HG02938 (cell line): Measurements from ENCODE around the gene MAP4K2.

ENCODE experiments used
- ATAC-seq: cut with Tn5 transposase; IDR thresholded peaks from one replicate; pipeline ENCODE4 v1.9.1; 2021; ENCODE audit warnings: mild to moderate bottlenecking, moderate library complexity; ENCODE audit not compliant: unreplicated experiment

Gene MAP4K2

DNA sequence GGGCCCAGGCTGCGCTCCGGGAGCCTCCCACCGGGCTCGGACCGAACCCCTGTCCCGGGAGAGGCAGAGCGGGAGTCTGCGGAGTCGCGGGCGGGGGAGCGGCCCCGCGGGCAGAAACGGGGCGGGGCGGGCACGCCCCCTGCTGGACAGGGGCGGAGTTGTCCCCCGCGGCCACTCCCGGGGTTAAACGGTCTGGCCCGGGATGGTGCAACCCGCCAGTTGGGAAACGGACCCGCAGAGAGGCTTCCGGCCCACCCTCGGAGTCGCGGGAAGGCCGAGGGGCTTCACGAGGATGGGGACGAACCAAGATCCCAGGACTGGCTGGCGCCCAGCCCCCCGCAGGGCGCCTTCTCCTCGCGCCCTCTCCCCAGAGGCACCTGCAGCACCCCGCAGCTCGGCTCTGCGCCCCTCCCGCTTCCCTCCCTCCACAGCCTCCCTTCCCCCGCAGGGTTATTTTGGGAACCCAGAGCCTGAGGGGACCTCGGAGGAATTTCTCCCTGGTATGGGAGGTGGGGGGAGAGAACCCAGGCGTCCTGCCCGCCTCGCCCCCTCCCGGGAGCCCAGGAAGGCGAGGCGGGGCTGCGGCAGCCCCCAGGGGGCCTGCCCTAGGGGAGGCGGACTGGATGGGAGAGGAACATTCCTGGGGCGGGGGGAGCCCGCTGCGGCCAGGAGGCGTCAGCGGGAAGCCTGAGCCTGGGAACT lies 60.0 kb downstream of the MAP4K2 start:
- ATAC-seq = no peak

DNA sequence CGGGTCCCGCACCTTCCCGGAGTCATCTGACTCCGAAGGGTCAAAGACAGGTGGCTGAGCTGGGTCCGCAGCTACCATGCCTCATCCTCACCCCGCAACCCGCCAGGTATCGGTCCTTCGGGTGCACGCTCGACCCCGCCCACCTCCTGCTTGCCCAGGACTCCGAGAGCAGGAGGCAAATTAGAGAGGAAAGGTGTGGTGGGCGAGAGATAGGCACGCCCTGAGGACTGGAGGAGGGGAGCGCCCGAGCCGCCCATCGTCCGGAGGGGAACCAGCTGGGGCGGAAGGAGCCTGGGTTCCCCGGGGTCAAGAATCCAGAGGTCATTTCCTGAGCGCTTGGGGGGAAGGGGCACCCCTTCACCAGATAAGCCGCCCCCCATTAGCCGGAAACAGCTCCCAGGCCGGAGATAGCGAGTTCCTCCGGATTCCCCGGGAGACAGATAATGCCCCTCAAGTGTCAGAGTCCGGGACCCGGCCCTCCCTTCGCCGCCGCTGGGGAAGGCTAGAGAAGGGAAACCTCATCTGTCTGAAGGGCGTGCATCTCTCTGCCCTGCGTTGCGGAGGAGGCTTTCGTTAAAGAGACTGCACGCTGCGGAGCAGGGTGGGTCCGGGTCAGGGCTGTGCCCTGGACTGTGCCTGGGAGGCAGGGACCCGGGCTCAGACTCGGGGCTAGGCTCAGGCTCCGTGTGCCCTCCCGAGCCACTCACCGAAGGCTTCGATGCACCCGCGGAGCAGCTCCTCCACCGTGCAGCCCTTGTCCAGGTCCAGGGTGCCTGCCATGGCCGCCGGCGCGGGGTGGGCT lies 60.7 kb downstream of the MAP4K2 start:
- no peak for ATAC-seq

- ATAC-seq = no peak
These were observed 61.5 kb downstream of the MAP4K2 start for GRCh38 chr11:64741375-64742086.

DNA sequence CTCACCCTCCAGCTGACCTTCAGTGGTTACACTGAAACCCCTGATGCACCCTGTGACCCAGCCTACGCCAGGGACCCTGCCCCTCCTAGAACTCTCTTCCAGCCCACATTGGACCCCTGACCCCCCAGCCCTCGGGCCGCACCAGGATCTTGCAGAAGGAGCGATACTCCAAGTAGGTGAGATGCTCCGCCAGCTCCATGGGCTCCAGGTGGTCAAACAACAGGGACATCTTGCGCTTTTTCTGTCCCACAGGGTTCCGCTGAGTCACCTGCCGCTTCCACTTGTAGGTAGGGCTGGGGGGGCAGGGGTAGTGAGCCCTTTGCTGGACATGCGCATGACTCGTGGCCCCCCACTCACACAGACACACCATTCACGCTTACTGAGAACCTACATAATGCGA lies 63.1 kb downstream of the MAP4K2 start:
- no peak for ATAC-seq

GRCh38 chr11:64736654-64737053 lies 66.4 kb downstream of the MAP4K2 start:
- ATAC-seq = no peak

DNA sequence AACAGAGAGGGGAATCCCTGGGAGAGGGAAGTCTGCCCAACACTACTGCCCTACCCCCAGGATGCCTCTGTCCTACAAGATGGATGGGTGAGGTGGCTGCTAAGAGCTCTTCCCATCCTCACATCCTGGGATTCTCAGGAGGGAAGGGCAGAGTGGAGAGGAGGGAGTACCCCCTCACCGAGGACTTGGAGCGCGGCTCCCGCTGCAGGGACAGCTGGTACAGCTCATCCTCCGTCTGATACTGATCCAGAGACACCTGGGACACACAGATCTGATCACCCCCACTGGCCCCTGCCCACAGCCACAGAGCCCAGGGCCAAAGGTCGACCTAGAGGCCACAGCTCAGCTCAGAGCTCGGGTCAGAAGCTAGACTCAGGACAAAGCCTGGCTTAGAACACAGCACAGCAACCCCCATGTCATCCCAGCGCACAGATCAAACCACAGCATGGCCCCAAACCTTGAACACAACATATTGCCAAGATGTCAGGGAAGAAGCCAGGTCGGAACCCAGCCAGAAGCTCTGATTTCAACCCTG lies 67.2 kb downstream of the MAP4K2 start:
- no peak for ATAC-seq
